Transverse colon (tissue), 4 donors: ENCODE data around the gene RABEP1. TPM values are rescaled to one million over a fixed set of nuclear protein-coding genes. Genes with fewer than 3 reads are reported as not detected.
A peak's percentile ranks its signal among the peaks of the same experiment; 100 is the strongest.

Experiments used
- DNase-seq: peaks from one replicate; pipeline ENCODE4 v3.0.0-alpha.2; 2019
- H3K27ac ChIP-seq, 4 donors: fragments of 200-600 bp; sonication (generic); 2 replicates each; pipeline ENCODE4 v1.5.1; 2016 to 2018; ENCODE audit warnings: inconsistent platforms in 4 of 4
- H3K27me3 ChIP-seq: fragments of 200-600 bp; sonication (generic); 2 replicates; pipeline ENCODE4 v1.5.1; 2017; ENCODE audit warnings: inconsistent platforms
- H3K36me3 ChIP-seq, 4 donors: fragments of 200-600 bp; sonication (generic); 2 replicates each; pipeline ENCODE4 v1.5.1; 2017 to 2019; ENCODE audit warnings: inconsistent platforms in 4 of 4
- H3K4me1 ChIP-seq, 4 donors: fragments of 200-600 bp; sonication (generic); 2 replicates each; pipeline ENCODE4 v1.5.1; 2017 to 2020; ENCODE audit warnings: inconsistent platforms in 4 of 4
- H3K4me3 ChIP-seq, 4 donors: fragments of 200-600 bp; sonication (generic); 1 replicate in 1 of 4; 2 replicates in 3 of 4; pipeline versions ENCODE4 v1.5.1 to v1.6.1; 2017 to 2019; ENCODE audit warnings: inconsistent platforms in 4 of 4
- H3K9me3 ChIP-seq, 2 donors: fragments of 200-600 bp; sonication (generic); 2 replicates each; pipeline ENCODE4 v1.5.1; 2017 to 2019; ENCODE audit warnings: inconsistent platforms in 2 of 2
- EP300 ChIP-seq: sonication (generic); formaldehyde crosslinking; IDR thresholded peaks from one replicate; pipeline ENCODE4 v1.6.1; 2017; ENCODE audit warnings: antibody characterized with exemption, low read depth
- POLR2A ChIP-seq: fragments of 450-650 bp; IDR thresholded peaks from one replicate; pipeline ENCODE4 v1.6.1; 2016; ENCODE audit warnings: antibody characterized with exemption, mild to moderate bottlenecking, moderate library complexity
- POLR2AphosphoS5 ChIP-seq, 3 donors: sonication (generic); formaldehyde crosslinking; IDR thresholded peaks; one replicate each; pipeline ENCODE4 v1.6.1; 2016; ENCODE audit warnings: antibody characterized with exemption in 3 of 3
- WGBS, 2 donors: methylation state at CpG; one replicate each; pipeline ENCODE4 v1.1.5; 2018; ENCODE audit warnings: low coverage in 1 of 2; 5-methylcytosine and 5-hydroxymethylcytosine counted together
- in situ Hi-C, 4 donors: fragments of 200-750 bp; cut with MboI; loops; one replicate each; pipeline versions ENCODE4 v1.15.0 to v1.15.1; 2017; ENCODE audit warnings: low sequenced_read_pairs in 3 of 4, low pct_ligation_motif_present in 1 of 4, low pct_unique_long_range_greater_than_20kb in 1 of 4
- intact Hi-C: fragments of 100-400 bp; cut with DNase I; formaldehyde crosslinking; loops from one replicate; pipeline ENCODE4 v1.15.1; 2023; ENCODE audit warnings: low total_unique reads
- total RNA-seq, 4 donors: library from RNA; depleted of rRNA; stranded (reverse); fragments of >200 nt; gene quantifications; one replicate each; pipeline ENCODE4 v1.1.0, GENCODE V29; 2016
- TF ChIP-seq, protein P1 (sequence below), 5 experiments: fragments of 200-600 bp in 3 of 5; fragments of 450-650 bp in 2 of 5; sonication (generic) in 3 of 5; IDR thresholded peaks; 1 replicate in 2 of 5; 2 replicates in 3 of 5; pipeline ENCODE4 v1.5.1; 2016 to 2017; ENCODE audit warnings: antibody characterized with exemption in 5 of 5, inconsistent platforms in 3 of 5, mild to moderate bottlenecking in 2 of 5, moderate library complexity in 1 of 5

Gene RABEP1
- total RNA-seq, 4 donors from 2014 or later = 23.6 to 43.8 (median 36.0) TPM

DNA sequence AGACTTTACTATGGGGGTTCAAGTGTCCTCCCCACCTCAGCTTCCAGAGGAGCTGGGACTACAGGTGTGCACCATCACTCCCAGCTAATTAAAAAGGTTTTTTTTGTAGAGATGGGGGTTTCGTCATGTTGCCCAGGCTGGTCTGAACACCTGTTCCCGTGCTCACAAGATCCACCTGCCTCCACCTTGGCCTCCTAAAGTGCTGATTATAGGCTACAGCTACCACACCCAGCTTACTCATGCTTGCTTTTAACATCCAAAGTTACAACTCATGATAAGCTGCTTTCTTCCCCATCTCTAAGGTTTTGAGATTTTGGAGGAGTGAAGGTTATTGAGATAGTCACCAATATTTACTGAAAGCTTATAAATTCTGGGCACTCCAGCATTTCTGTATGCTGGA, 134.8 kb downstream of the RABEP1 start:
- WGBS, 2 donors = 38% methylated on average over 2 of the region's 2 CpGs; no CpG with 5 or more reads in 1 of the 2 donors
- no peaks in the 10 kb centered on the region for H3K9me3 ChIP-seq
- peak overlapping the region; percentile 95 to 97 (median 95) for H3K27ac ChIP-seq
- DNase-seq = peak; percentile 51
- H3K27me3 ChIP-seq = no peaks in the 10 kb centered on the region
- peak in 1 of 3 donors; percentile 17 for TF ChIP-seq POLR2AphosphoS5 (IDR thresholded peaks at IDR 0.05)
- no peak for TF ChIP-seq EP300
- H3K4me3 ChIP-seq = no peak overlapping the region
- intact Hi-C loops = no loop called here
- peaks cover 21 to 56% (median 36%) of the 10 kb centered on the region in 4 donors for H3K4me1 ChIP-seq
- in situ Hi-C loops = no loop called here
- H3K36me3 ChIP-seq = peaks cover 0 to 15% (median 0%) of the 10 kb centered on the region in 4 donors

DNA sequence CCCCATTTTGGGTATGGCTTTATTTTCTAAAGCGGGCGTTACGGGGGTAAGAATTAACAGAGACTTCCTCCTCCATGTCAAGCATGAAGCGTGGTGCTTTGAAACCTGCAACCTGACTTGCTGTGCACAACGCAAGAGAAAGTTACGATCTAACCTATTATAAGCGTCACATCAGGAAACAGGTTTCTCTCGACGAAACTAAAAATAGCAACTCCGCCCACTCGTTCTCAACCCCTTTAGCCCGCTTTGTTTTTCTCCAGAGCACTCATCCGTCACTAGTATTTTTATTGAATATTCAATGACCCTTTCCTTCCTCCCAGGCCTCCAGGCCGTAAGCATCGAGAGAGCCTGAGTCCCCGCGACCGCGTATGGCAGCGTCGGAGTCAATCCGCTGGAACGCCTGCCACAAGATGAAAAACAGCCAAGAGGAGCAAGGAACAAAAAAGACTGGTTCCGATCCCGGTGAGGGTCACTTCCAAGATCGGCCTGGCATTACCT, 136.8 kb downstream of the RABEP1 start:
- intact Hi-C loops (no loop called here), in situ Hi-C loops (no loop called here)
- H3K9me3 ChIP-seq = no peaks in the 10 kb centered on the region
- H3K27me3 ChIP-seq = no peaks in the 10 kb centered on the region
- peak overlapping the region; percentile 67 to 92 (median 74) for H3K4me3 ChIP-seq
- DNase-seq = peak; percentile 74
- H3K4me1 ChIP-seq = peaks cover 21 to 48% (median 32%) of the 10 kb centered on the region in 4 donors
- 0% methylated on average over 7 to 26 of the region's 26 CpGs for WGBS, 2 donors
- H3K27ac ChIP-seq = peak overlapping the region; percentile 95 to 97 (median 95)
- peaks cover 0 to 10% (median 5%) of the 10 kb centered on the region in 4 donors for H3K36me3 ChIP-seq
- TF ChIP-seq, protein P1, sequence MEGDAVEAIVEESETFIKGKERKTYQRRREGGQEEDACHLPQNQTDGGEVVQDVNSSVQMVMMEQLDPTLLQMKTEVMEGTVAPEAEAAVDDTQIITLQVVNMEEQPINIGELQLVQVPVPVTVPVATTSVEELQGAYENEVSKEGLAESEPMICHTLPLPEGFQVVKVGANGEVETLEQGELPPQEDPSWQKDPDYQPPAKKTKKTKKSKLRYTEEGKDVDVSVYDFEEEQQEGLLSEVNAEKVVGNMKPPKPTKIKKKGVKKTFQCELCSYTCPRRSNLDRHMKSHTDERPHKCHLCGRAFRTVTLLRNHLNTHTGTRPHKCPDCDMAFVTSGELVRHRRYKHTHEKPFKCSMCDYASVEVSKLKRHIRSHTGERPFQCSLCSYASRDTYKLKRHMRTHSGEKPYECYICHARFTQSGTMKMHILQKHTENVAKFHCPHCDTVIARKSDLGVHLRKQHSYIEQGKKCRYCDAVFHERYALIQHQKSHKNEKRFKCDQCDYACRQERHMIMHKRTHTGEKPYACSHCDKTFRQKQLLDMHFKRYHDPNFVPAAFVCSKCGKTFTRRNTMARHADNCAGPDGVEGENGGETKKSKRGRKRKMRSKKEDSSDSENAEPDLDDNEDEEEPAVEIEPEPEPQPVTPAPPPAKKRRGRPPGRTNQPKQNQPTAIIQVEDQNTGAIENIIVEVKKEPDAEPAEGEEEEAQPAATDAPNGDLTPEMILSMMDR (IDR thresholded peaks at IDR 0.05) = no peak
- peak in 2 of 3 donors; percentile 59 to 68 for TF ChIP-seq POLR2AphosphoS5 (IDR thresholded peaks at IDR 0.05)

DNA sequence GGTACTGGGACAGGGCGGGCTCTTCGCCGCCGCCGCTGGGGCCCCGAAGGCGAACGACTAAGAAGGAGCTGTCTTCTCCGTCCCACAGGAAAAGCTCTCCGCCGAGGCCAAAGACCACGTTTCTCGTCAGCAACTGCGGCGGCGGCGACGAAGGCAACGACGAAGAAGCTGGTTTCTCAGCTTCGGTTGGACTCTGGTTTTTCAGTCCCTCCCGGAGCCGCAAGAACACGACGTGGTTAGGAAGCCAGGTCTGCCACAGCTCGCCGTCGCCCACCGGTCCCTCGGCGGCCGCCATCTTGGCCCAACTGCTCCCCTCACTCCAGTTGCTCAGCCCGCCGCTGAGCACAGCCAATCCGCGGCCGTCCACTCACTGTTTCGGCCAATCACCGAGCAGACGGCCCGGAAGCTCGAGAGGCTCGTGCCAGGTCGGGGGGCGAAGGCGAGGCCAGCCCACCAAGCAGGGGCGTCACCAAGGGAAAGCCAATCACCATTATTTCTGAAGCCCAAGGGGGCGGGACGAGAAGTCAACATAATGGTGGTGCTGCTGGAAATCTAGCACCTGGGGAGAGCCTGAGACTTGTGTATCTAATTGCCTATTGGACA, 137.4 kb downstream of the RABEP1 start, which contains the start of gene NUP88:
Gene NUP88, minus strand, starts transcription at position 307 of the 603 bp plus-strand sequence. Its CDS starts 12 bp downstream, at position 295.
- Histone ChIP-seq H3K4me1 (peaks cover 21 to 42% (median 30%) of the 10 kb centered on the region in 4 donors), H3K27me3 (no peaks in the 10 kb centered on the region), H3K36me3 (peaks cover 0 to 16% (median 6%) of the 10 kb centered on the region in 4 donors), H3K9me3 (no peaks in the 10 kb centered on the region), H3K27ac (peak within 1 kb of the TSS; percentile 95 to 97 (median 95)), H3K4me3 (peak within 1 kb of the TSS; percentile 71 to 92 (median 80))
- intact Hi-C loops (no loop called here), in situ Hi-C loops (no loop called here)
- peak; percentile 96 for DNase-seq
- WGBS, 2 donors = 0% methylated on average over 49 of the region's 49 CpGs; no CpG with 5 or more reads in 1 of the 2 donors
- TF ChIP-seq POLR2A (peak; percentile 86), POLR2AphosphoS5 (IDR thresholded peaks at IDR 0.05) (peak; percentile 93 to 96 (median 96)), EP300 (no peak)
- TF ChIP-seq, protein P1 (IDR thresholded peaks at IDR 0.05) = no peak

DNA sequence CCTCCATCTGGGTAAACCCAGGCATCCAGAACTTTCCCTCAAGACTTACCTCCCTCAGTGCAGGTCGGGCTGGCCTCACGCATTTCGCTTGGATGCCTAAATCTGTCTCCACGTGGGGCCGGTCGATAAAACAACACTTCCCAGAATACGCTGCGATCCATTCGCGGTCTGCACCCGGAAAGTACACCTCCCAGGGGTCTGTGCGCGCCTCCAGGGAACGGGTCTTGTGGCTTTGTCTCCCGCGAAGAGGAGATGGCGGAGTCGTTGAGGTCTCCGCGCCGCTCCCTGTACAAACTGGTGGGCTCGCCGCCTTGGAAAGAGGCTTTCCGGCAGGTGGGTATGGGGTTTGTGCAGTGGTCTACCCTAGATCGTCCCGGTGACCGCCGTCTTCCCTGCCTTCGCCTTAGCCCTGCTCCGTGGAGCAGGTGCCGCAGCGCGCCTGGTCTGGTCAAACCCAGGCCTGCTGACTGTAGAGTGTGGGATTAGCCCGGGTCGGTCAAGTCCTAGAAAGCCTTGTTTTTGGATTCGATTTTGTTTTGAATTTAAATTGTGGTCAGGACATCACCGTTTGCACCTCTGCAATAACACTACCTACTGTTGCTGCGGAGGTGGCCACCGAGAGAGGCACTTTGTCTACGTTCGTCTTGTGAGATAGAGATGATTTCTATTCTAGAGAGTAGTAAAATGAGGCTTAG, 138.0 kb downstream of the RABEP1 start, which contains the start of gene RPAIN:
Gene RPAIN, plus strand, starts transcription at position 224 of the 695 bp plus-strand sequence. Its CDS starts 29 bp downstream, at position 253.
- in situ Hi-C loops = no loop called here
- no peaks in the 10 kb centered on the region for H3K27me3 ChIP-seq
- intact Hi-C loops = no loop called here
- WGBS, 2 donors = 2 to 8% methylated on average over 4 to 27 of the region's 41 CpGs
- peaks cover 21 to 39% (median 28%) of the 10 kb centered on the region in 4 donors for H3K4me1 ChIP-seq
- H3K4me3 ChIP-seq = peak within 1 kb of the TSS; percentile 71 to 92 (median 80)
- H3K9me3 ChIP-seq = no peaks in the 10 kb centered on the region
- peak; percentile 91 for DNase-seq
- TF ChIP-seq EP300 (no peak), POLR2A (peak; percentile 43), POLR2AphosphoS5 (IDR thresholded peaks at IDR 0.05) (peak; percentile 82 to 89 (median 84))
- TF ChIP-seq, protein P1 (IDR thresholded peaks at IDR 0.05) = no peak
- peak within 1 kb of the TSS; percentile 95 to 97 (median 95) for H3K27ac ChIP-seq
- peaks cover 0 to 21% (median 9%) of the 10 kb centered on the region in 4 donors for H3K36me3 ChIP-seq
